NCI-H1048 (cell line): ENCODE measurements around the gene MAST1.
"Not testable (repeated sequence)": the region's sequence is repeated elsewhere in the genome, so short reads cannot be mapped to it uniquely, and the experiment has no call there.

Experiments used
- DNase-seq: peaks from one replicate; lab custom pipeline; 2025; lab: John Stamatoyannopoulos, UW

Gene MAST1

DNA sequence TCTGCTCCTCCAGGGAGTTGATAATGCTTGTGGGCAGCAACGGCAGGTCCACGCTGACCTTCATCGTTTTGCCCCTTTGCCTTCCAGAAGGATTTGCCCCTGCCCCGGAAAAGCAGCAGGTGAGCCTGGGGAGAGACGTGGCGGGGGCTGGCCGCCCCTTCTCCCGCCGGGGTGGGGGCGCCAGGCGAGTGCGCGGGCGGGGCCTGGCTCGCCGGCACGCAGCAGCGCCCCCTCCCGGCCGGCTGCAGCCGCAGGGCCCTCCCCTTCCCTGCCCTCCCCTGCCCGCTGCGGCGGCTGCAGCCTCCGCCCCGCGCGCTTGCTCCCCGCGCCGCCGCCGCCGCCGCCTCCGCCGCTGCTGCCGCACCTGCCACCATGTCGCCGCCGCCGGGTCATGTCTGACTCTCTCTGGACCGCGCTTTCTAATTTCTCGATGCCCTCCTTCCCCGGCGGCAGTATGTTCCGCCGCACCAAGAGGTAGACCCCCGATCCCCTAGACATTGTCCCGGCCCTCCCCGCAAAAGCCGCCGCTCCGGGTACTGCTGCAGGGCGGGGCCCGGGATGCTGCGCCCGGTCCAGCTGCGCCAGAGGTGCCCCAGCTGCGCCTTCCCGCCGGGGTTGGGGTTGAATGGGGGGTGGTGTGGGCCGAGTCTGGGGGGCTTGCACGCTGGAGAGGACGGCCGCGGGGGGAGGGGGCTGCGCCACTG lies at the start of gene MAST1:
MAST1 (plus strand) TSS at position 334 of the 704 bp plus-strand sequence; CDS start at position 392, 58 bp downstream.
- DNase-seq = no peak

DNA sequence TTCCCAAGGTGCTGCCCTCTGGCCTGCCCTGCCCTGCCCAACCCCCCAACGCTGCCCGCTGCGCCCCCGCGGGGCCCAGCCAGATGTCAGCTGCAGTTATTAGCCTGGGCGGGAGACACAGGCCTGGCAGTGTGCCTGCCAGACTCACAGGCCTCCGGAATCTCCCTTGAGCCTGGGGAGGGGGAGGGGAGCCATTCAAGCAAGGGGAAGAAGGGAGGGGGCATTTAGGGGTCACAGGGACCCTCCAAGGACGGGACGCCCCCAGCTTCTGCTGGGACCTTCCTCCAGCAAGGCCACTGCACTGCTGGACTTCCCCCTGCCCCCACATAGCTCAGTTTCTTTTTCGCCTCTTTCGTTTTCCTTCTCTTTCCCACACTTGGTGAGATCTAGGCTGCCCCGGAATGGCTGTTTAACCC lies 49.6 kb upstream of the MAST1 start:
- DNase-seq = no peak

DNA sequence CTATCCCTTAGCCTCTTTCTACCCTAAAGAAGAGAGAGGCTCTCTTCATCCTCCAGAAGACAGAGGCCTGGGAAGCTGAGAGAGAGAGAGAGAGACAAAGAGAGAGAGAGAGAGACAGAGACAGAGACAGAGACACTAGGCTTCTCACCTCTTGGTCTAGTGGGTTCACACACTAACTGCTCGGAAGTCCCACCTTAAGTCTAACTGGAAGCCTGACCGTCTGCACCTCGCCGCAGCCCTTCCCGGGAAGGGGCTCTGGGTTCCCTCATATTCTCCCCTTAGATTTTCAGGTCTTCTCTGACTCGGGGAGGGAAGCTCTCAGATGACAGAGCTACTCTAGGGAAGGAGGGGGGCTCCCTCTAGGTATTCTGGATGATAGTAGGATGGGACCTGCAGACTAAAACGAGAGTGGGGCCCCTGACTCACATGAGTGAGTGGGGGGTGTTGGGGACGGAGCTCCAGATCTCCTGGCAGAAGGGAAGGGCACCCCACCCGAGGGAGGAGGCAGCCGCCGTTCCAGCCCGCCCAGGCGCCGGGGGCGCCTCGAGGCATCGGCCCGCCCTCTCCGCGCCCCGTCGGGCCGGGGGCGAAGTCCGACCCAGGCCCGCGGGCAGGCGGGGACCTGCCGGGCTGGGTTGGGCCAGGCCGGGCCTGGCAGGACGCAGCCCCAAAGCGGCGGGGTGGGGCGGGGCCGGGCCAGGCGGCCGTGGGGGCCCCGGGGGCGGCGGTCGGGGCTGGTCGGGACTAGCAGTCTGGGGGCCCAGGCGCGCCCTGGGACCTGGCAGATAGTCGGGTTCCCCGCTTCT lies 49.0 kb upstream of the MAST1 start:
- no peak for DNase-seq

DNA sequence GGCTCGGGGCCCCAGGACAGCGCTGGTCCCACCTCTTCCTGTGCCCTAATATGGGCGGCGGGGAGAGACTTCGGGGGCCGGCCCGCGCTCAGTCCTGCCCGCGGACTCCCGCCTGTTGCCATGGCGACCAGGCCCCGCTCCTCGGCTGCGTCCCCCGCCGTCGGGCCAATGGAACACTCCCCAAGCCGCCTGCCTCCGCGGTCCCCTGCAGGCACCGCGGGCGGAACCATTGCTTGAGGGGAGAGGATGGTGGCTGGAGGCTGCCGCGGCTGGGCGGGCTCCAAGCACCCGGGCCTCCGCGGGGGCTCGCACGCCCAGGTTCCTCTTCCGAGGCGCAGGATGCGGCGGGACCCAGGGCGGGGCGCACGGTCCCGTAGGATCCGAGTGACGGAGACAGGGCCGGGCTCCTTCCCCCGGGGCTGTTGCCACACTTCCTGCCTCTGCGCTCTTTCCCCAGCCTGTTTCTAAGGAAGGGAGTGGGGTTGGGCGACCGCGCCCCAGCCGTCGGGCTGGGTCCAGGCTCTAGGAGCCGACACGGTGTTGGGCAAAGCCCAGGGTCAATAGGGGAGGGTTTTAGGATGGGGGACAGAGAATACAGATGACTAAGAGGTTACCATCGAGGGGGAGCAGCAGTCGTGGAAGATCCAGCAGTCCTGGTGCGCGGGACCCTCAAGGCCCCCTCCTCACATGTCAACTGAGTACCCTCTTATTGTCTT lies 48.3 kb upstream of the MAST1 start:
- DNase-seq = peak; percentile 56

DNA sequence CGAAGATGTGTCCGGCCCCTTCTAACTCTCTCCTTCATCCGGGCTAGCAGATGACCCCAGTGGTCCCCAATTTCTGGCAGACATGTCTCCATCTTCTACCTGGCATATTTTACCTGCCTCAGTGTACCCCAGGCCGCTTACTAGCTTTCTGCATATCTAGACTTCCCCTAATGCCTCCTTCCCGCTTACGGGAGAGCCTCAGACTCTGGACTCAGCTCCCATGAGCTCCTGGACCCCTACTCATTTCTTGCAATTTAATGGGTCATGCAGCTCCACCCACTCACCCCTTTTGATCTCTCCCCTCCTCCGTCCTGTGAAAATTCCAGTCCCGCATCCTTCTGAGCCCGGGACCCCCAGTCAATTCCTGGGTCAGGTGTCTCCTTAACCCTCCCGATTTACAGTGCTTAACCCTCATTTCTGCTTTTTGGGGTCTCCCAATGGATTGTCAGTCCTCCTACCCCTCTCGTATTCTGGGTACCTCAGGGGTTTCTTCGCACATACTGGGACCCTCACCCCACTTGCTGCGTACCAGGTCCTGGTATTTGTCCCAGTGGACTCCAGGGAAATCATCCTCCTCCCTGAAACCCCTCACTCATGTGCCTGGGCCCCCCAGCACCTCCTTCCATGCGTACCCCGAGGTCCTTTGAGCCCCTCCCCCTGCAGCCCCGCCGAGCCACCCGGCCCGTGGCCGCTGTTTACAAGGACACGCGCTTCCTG lies 47.5 kb upstream of the MAST1 start:
- no peak for DNase-seq

DNA sequence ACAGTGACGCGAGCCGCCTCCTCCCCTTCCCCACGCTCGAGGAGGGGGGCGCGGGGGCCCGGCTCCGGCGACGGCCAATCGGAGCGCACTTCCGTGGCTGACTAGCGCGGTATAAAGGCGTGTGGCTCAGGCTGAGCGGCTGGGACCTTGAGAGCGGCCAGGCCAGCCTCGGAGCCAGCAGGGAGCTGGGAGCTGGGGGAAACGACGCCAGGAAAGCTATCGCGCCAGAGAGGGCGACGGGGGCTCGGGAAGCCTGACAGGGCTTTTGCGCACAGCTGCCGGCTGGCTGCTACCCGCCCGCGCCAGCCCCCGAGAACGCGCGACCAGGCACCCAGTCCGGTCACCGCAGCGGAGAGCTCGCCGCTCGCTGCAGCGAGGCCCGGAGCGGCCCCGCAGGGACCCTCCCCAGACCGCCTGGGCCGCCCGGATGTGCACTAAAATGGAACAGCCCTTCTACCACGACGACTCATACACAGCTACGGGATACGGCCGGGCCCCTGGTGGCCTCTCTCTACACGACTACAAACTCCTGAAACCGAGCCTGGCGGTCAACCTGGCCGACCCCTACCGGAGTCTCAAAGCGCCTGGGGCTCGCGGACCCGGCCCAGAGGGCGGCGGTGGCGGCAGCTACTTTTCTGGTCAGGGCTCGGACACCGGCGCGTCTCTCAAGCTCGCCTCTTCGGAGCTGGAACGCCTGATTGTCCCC lies 46.8 kb upstream of the MAST1 start, which contains the start of gene JUNB:
JUNB (plus strand) TSS at position 142 of the 706 bp plus-strand sequence; CDS start at position 428, 286 bp downstream.
- DNase-seq = peak; percentile 89

DNA sequence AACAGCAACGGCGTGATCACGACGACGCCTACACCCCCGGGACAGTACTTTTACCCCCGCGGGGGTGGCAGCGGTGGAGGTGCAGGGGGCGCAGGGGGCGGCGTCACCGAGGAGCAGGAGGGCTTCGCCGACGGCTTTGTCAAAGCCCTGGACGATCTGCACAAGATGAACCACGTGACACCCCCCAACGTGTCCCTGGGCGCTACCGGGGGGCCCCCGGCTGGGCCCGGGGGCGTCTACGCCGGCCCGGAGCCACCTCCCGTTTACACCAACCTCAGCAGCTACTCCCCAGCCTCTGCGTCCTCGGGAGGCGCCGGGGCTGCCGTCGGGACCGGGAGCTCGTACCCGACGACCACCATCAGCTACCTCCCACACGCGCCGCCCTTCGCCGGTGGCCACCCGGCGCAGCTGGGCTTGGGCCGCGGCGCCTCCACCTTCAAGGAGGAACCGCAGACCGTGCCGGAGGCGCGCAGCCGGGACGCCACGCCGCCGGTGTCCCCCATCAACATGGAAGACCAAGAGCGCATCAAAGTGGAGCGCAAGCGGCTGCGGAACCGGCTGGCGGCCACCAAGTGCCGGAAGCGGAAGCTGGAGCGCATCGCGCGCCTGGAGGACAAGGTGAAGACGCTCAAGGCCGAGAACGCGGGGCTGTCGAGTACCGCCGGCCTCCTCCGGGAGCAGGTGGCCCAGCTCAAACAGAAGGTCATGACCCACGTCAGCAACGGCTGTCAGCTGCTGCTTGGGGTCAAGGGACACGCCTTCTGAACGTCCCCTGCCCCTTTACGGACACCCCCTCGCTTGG lies 46.1 kb upstream of the MAST1 start:
- peak; percentile 55 for DNase-seq

DNA sequence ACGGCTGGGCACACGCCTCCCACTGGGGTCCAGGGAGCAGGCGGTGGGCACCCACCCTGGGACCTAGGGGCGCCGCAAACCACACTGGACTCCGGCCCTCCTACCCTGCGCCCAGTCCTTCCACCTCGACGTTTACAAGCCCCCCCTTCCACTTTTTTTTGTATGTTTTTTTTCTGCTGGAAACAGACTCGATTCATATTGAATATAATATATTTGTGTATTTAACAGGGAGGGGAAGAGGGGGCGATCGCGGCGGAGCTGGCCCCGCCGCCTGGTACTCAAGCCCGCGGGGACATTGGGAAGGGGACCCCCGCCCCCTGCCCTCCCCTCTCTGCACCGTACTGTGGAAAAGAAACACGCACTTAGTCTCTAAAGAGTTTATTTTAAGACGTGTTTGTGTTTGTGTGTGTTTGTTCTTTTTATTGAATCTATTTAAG lies 45.4 kb upstream of the MAST1 start:
- DNase-seq = no peak

DNA sequence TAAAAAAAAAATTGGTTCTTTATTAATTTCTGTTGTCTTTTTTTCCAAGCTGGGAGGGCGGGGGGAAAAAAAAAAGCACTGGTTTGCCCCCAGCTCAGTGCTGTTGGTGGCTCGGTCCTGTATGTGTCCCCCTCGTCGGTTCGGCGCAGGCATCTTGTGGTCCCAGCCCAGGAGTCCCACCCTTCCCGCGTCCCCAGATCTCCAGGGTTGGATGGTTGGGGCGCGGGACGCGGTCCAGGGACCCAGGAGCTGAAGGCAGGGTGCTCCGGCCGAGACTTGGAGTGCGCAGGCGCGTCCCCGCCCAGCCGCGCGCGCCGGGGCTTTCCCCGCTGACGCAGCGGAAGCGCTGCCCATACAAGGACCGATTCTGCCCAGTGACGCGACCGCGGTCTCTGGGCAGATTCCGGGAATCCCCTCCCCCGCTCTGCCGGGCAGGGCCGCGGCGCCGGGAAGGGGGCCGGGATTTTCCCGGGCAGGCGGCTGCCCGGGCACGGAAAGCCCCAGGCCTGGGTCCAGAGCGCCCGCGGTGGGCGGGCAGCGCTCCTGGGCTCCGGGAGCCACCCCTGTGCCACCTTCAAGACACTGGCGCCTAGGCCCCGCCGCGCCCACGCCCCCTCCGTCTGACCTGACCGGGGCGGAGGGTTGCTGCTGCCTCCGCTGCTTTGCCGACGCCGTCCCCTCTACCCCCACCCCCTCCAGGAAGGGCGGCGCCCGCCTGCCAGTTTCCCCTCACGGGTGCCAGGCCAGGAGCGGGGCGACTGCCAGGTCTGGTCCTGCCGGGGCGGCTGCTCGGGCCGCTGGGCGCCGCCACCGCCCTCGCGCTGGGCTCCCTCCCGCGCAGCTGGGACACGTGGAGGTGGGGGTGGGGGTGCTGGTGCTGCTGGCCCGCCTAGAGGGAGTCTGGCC lies 44.8 kb upstream of the MAST1 start:
- DNase-seq = peak; percentile 85

DNA sequence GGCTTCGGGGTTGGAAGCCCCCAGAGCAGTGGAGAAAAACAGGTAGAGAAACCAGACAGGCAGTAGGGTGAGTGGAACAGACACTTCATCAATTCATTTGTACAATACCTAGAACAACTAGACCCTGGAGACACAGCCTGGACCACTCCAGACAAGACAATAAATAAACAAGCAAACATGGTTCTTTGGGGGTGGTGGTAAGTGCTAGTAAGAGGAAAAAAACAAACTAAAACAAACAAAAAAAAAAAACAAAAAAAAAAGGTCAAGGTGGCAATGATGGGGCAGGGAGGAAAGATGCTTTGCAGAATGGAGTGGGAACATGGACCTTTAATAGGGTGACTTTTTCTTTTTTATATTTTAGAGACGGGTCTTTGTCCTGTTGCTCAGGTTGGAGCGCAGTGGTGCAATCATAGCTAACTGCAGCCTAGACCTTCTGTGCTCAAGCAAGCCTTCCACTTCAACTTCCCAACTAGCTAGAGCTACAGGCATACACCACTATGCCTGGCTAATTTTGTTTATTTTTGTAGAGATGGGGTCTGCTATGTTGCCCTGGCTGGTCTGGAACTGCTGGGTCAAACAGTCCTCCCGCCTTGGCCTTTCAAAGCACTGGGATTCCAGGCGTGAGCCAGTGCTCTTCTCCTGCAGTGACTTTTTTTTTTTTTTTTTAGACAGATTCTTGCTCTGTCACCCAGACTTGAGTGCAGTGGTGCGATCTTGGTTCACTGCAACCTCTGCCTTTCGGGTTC lies 43.9 kb upstream of the MAST1 start:
- no peak for DNase-seq

DNA sequence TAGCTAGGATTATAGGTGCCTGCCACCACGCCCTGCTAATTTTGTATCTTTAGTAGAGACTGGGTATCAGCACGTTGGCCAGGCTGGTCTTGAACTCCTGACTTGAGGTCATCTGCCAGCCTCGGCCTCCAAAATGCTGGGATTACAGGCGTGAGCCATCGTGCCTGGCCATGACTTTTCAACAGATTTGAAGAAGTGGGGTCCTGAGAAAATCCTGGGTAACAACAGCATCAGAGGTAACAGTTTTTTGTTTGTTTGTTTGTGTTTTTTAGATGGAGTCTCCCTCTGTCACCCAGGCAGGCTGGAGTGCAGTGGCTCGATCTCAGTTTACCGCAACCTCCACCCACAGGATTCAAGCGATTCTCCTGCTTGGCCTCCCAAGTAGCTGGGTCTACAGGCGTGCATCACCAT lies 43.3 kb upstream of the MAST1 start:
- DNase-seq = no peak

DNA sequence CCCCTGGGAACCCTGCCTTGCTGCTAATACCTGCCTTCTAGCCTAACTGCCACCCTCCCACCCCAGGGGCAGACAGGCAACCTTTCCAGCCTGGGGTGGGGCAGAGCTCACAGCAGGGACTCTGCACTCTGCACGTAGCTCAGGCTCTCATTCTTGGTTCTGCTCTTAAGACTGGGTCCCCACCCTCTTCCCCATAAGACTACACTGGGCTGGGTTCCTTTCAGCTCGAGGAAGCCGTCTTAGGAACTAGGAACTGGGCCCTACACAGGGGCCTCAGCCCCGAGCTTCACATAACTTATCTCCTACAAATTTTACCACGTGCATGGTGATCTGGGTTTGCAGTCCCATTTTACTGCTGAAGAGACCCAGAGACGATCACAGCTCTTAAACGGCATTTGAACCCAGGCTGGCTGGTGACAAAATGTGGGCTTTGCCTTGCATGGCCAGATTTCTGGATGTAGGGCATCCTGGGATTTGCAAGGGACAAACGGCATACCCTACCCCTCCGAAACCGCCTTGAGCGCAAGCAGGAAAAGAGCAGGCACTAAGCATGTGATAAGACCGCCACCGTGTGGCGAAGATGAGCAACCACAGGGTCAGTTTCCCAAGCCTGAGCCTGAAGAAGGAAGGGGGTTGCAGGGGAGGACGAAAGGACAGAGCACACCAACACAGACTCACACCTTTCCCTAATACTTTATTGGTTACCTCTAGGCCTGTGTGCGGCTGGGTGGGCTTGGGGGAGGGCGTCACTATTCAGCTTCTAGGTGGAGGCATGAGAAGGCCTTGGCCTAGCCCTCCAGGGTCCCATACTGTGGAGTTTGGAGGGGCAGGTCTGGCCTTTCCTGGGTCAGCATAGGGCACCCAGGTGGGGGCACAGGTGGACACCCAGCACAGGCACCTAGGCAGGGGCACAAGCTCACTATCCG lies 41.9 kb upstream of the MAST1 start:
- DNase-seq = peak; percentile 61

DNA sequence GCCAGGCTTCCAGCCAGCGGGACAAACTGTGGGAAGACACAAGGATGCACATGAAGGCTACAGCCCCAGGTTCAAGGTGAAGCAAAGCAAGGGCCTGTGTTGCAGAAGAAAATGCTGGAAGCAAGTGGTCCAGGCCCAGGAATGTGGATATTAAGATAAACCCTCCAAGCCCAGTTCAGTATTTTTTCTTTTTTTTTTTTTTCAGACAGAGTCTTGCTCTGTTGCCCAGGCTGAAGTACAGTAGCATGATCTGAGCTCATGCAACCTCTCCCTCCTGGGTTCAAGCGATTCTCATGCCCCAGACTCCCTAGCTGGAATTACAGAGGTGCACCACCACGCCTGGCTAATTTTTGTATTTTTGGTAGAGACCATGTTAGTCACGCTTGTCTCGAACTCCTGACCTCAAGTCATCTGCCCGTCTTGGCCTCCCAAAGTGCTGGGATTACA lies 41.2 kb upstream of the MAST1 start:
- DNase-seq = no peak

DNA sequence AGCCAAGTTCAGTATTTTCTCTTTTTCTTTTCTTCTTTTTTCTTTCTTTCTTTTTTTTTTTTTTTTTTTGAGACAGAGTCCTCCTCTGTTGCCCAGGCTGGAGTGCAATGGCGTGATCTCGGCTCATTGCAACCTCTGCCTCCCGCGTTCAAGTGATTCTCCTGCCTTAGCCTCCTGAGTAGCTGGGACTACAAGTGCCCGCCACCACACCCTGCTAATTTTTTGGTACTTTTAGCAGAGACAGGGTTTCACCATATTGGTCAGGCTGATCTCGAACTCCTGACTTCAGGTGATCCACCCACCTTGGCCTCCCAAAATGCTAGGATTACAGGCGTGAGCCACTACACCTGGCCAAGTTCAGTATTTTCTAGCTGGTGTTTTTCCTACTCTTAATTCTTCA lies 40.7 kb upstream of the MAST1 start:
- DNase-seq = not testable (repeated sequence)

DNA sequence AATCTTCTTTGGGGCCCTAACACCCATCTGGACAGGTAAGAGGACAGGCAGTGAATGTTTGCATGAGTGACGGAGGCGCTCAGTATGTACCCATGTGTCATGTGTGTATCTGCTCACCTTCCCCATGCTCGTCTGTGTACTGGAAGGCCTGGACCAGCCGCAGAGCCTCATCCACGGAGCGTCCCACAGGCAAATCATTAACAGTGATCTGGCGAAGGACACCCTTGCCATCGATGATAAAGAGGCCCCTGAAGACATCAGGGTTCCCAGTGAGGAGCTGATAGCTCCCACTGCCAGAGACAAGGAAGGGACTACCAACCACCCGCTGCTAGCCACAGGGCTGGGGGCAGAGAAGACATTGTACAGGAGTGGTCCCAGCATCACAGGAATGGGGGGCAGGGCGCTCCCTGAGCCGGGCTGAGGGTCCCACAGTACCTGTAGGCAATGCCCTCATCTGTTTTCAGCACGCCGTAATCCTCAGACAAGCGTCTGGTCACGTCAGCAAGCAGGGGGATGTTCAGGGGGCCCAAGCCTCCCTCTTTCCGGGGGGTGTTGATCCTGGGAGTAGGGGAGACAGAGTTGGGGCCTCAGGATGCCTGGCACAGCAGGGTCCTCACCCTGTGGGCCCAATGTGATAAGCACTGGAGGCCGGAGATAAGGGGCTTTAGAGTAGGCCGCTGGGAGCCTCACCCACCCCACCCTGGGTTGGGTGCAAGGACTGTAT lies 38.4 kb upstream of the MAST1 start:
- no peak for DNase-seq

DNA sequence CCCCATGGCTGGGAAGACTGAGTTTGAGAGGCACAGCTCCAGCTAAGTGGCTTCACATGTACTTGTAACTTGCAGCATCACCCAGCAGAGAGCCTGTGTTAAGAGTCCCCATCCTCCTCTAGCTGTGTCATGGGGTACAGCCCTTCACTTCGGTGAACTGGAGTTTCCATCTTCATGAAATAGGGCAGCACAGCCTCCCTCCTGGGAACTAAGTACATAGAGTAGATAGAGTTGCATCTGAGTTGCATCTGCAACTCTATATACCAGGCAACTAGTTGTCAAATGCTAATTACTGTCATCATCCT lies 37.9 kb upstream of the MAST1 start:
- DNase-seq = no peak

DNA sequence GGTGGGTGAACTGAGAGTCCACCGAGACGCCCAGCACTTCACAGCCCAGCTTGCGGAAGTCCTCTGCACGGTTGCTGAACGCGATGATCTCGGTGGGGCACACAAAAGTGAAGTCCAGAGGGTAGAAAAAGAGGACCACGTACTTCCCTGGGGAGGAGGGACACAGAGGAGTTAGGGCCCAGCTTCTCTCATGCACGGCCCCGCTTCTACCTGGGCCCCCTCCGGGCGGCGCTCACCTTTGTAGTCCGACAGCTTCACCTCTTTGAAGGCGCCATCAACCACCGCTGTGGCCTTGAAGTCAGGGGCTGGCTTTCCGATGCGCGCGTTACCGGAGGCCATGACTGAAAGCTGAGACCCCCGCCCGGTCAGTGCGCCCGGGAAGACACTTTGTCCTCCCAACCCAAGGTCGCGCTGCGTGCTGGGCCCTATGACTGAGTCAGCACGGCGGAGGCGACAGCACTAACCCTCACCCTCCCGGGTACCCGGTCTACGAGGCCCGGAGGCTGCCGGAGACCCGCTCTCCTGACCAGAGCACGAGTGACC lies 37.3 kb upstream of the MAST1 start:
- DNase-seq = no peak
